T-helper 17 cell (primary cell): ENCODE measurements around the gene FANCC. TPM values are rescaled to one million over a fixed set of nuclear protein-coding genes. Genes with fewer than 3 reads are reported as not detected.

ENCODE experiments used
- ATAC-seq: fragments of 150-1000 bp; cut with Tn5 transposase; 2 replicates; pipeline ENCODE4 v1.10.0; 2021; ENCODE audit warnings: mild to moderate bottlenecking, moderate library complexity
- DNase-seq, 3 donors: peaks; one replicate each; pipeline versions ENCODE4 v3.0.0 to v3.0.0-alpha.2; 2020 to 2021
- H3K9me3 ChIP-seq: one replicate; pipeline ENCODE4 v1.7.0; 2013; ENCODE audit warnings: low read length, mild to moderate bottlenecking; ENCODE audit not compliant: control insufficient read depth, poor library complexity, severe bottlenecking
- H3K27ac Mint-ChIP-seq: one replicate; pipeline ENCODE4 v1.8.0; 2022; ENCODE audit warnings: mild to moderate bottlenecking, moderate library complexity, mixed read lengths
- H3K27me3 Mint-ChIP-seq: one replicate; pipeline ENCODE4 v1.8.0; 2022; ENCODE audit warnings: mixed read lengths
- H3K36me3 Mint-ChIP-seq: one replicate; pipeline ENCODE4 v1.8.0; 2022; ENCODE audit warnings: low read depth, mixed read lengths
- H3K4me1 Mint-ChIP-seq: one replicate; pipeline ENCODE4 v1.8.0; 2022; ENCODE audit warnings: mild to moderate bottlenecking, mixed read lengths
- H3K4me3 Mint-ChIP-seq: one replicate; pipeline ENCODE4 v1.8.0; 2022; ENCODE audit warnings: mild to moderate bottlenecking, moderate library complexity, mixed read lengths
- total RNA-seq, 4 donors: library from RNA in 2 of 4; stranded (reverse) in 2 of 4; gene quantifications; one replicate each; pipeline ENCODE4 v1.2.3 and lab custom pipeline; 2022 to 2026

FANCC gene
- total RNA-seq, 2 donors from 2014 or later, result 3.7 to 3.9 TPM

GRCh38 chr9:95147452-95148207, 169.9 kb downstream of the FANCC start:
- no peak for ATAC-seq
- DNase-seq, result no peak
- peaks cover 5% of the 10 kb centered on the region for H3K36me3 Mint-ChIP-seq
- no peak overlapping the region for H3K4me3 Mint-ChIP-seq
- peaks cover 4% of the 10 kb centered on the region for H3K4me1 Mint-ChIP-seq
- no peaks in the 10 kb centered on the region for H3K27me3 Mint-ChIP-seq
- no peaks in the 10 kb centered on the region for H3K9me3 ChIP-seq
- H3K27ac Mint-ChIP-seq, result no peak overlapping the region

GRCh38 chr9:95143591-95144561, 173.6 kb downstream of the FANCC start:
- DNase-seq (no peak), ATAC-seq (no peak)
- H3K9me3 ChIP-seq, result no peaks in the 10 kb centered on the region
- H3K4me3 Mint-ChIP-seq, result no peak overlapping the region
- peaks cover 2% of the 10 kb centered on the region for H3K36me3 Mint-ChIP-seq
- H3K27me3 Mint-ChIP-seq, result no peaks in the 10 kb centered on the region
- H3K4me1 Mint-ChIP-seq, result no peaks in the 10 kb centered on the region
- no peak overlapping the region for H3K27ac Mint-ChIP-seq

- Mint-ChIP-seq H3K36me3 (peaks cover 2% of the 10 kb centered on the region), H3K27me3 (no peaks in the 10 kb centered on the region), H3K4me3 (no peak overlapping the region), H3K27ac (no peak overlapping the region), H3K4me1 (no peaks in the 10 kb centered on the region)
- no peak for DNase-seq
- no peaks in the 10 kb centered on the region for H3K9me3 ChIP-seq
- no peak for ATAC-seq
Observed at GRCh38 chr9:95142728-95143127, 174.8 kb downstream of the FANCC start.

DNA sequence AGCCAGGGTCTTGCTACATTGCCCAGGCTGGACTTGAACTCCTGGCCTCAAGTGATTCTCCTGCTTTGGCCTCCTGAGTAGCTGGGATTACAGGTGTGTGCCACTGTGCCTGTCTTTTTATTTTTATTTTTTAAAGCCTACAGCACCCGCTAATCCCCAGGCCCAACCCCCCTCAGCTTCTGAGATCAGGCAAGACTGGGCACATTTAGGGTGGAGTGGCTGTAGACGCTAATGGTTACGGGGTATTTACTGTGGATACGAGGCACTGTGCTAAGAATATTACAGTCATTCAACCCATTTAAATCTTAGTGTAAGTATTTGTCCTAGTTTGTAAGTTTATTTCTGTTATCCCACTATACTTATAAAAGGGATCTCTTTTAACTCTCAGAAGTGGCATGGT, 175.2 kb downstream of the FANCC start:
- H3K9me3 ChIP-seq, result no peaks in the 10 kb centered on the region
- Mint-ChIP-seq H3K4me3 (no peak overlapping the region), H3K27ac (no peak overlapping the region), H3K27me3 (no peaks in the 10 kb centered on the region), H3K4me1 (no peaks in the 10 kb centered on the region), H3K36me3 (peaks cover 5% of the 10 kb centered on the region)
- no peak for DNase-seq
- ATAC-seq, result no peak

GRCh38 chr9:95140821-95141220, 176.7 kb downstream of the FANCC start:
- no peaks in the 10 kb centered on the region for H3K27me3 Mint-ChIP-seq
- no peak overlapping the region for H3K4me3 Mint-ChIP-seq
- peaks cover 5% of the 10 kb centered on the region for H3K36me3 Mint-ChIP-seq
- no peaks in the 10 kb centered on the region for H3K9me3 ChIP-seq
- no peak overlapping the region for H3K27ac Mint-ChIP-seq
- DNase-seq, result no peak
- ATAC-seq, result no peak
- H3K4me1 Mint-ChIP-seq, result no peaks in the 10 kb centered on the region

DNA sequence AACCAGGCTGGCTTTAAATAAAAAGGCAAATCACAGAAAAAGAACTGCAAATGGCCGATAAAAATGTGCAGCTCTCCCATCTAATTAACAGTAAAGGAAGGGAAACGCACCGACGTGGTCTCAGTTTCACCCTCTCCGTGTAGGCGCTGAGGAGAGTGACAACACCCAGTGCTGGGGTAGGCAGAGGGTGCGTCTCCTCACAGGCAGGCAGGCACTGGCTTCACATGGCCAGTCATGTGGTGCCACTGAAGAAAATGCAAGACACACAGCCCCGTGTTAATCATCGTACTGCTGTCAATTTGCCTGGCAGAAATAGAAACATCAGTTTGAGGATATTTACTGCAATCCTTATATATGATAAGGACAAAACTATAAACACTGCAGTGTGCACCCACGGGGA, 178.4 kb downstream of the FANCC start:
- no peaks in the 10 kb centered on the region for H3K4me1 Mint-ChIP-seq

GRCh38 chr9:95138474-95138873, 179.0 kb downstream of the FANCC start:
- Mint-ChIP-seq H3K27ac (no peak overlapping the region), H3K4me3 (no peak overlapping the region), H3K27me3 (no peaks in the 10 kb centered on the region), H3K36me3 (peaks cover 8% of the 10 kb centered on the region), H3K4me1 (no peaks in the 10 kb centered on the region)
- ATAC-seq (no peak), DNase-seq (no peak)
- no peaks in the 10 kb centered on the region for H3K9me3 ChIP-seq

More for the DNA sequence above, 178.4 kb downstream of the FANCC start:
- DNase-seq (no peak), ATAC-seq (no peak)
- Mint-ChIP-seq H3K36me3 (peaks cover 6% of the 10 kb centered on the region), H3K4me3 (no peak overlapping the region), H3K27me3 (no peaks in the 10 kb centered on the region), H3K27ac (no peak overlapping the region)
- H3K9me3 ChIP-seq, result no peaks in the 10 kb centered on the region

DNA sequence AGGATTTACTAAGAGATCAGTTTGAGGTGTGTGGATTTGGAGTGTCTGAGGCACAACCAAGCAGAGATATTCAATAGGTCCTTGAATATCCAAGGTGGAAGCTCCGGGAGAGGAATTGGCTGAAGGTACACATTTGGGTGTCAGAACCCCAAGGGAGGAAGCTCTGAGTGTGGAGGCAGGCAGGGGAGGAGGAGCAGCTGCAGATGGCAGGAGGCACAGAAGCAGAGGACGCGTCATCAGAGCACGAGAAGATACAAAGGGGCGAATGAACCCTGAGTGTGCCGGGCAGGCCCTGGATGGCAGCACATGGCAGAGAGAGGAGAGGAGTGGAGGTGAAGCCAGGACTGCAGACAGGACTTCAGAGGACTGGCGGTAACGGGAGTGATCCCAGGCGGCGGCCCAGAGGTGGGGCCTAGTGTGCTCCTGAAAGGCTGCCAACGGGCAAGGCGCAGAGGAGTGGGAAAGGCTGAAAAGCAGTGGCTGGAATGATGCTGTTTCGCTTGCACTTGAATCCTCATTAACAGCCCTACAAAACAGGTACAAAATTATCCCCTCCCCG, 179.8 kb downstream of the FANCC start:
- DNase-seq (no peak), ATAC-seq (no peak)
- no peaks in the 10 kb centered on the region for H3K27me3 Mint-ChIP-seq
- no peaks in the 10 kb centered on the region for H3K9me3 ChIP-seq
- H3K4me3 Mint-ChIP-seq, result no peak overlapping the region
- H3K4me1 Mint-ChIP-seq, result no peaks in the 10 kb centered on the region
- H3K27ac Mint-ChIP-seq, result no peak overlapping the region
- H3K36me3 Mint-ChIP-seq, result peaks cover 8% of the 10 kb centered on the region

DNA sequence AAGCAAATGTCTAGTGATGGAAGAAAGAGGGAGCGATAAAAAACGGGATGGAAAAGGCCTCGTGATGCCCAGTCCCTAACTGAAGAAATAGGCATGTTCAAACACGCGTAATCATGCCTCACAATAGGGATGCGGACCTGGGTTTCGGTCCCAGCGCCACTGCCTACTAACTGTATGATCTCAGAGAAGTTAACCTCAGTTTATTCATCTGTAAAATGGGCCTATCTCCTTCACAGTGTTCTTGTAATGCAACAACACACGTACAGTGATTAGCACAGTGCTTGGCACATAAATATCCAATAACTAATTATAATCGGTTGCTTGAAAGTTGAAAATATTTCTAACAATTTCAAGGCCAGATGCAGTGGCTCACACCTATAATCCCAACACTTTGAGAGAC, 181.8 kb downstream of the FANCC start:
- DNase-seq (no peak), ATAC-seq (no peak)
- Mint-ChIP-seq H3K27me3 (no peaks in the 10 kb centered on the region), H3K4me3 (no peak overlapping the region), H3K27ac (no peak overlapping the region), H3K36me3 (peaks cover 8% of the 10 kb centered on the region), H3K4me1 (peaks cover 3% of the 10 kb centered on the region)
- no peaks in the 10 kb centered on the region for H3K9me3 ChIP-seq

GRCh38 chr9:95134457-95134881, 183.0 kb downstream of the FANCC start:
- H3K9me3 ChIP-seq, result no peaks in the 10 kb centered on the region
- H3K27ac Mint-ChIP-seq, result no peak overlapping the region
- peaks cover 4% of the 10 kb centered on the region for H3K27me3 Mint-ChIP-seq
- H3K4me3 Mint-ChIP-seq, result no peak overlapping the region
- no peak for DNase-seq
- H3K4me1 Mint-ChIP-seq, result peaks cover 3% of the 10 kb centered on the region
- peaks cover 8% of the 10 kb centered on the region for H3K36me3 Mint-ChIP-seq
- no peak for ATAC-seq

DNA sequence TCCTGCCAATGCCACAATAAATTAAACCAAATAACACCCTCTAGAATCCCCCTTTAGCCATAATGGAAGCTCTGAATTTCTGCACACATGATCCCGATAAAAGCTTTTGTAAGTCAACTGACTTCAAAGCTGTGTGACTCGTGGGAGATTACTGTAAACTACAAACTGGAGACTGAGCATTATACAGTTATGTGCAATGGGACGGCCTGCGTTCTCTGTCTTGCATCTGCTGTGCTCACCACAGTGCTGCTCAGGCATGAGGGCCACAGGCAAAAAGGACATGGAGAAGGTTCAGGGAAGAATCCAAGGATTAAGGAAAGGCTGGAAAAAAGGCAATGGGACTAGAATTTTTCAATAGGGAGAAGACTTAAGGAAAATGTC, 184.2 kb downstream of the FANCC start:
- Mint-ChIP-seq H3K4me3 (no peak overlapping the region), H3K36me3 (peaks cover 8% of the 10 kb centered on the region), H3K4me1 (peaks cover 3% of the 10 kb centered on the region), H3K27me3 (peaks cover 4% of the 10 kb centered on the region), H3K27ac (no peak overlapping the region)
- ATAC-seq (no peak), DNase-seq (no peak)
- H3K9me3 ChIP-seq, result no peaks in the 10 kb centered on the region

DNA sequence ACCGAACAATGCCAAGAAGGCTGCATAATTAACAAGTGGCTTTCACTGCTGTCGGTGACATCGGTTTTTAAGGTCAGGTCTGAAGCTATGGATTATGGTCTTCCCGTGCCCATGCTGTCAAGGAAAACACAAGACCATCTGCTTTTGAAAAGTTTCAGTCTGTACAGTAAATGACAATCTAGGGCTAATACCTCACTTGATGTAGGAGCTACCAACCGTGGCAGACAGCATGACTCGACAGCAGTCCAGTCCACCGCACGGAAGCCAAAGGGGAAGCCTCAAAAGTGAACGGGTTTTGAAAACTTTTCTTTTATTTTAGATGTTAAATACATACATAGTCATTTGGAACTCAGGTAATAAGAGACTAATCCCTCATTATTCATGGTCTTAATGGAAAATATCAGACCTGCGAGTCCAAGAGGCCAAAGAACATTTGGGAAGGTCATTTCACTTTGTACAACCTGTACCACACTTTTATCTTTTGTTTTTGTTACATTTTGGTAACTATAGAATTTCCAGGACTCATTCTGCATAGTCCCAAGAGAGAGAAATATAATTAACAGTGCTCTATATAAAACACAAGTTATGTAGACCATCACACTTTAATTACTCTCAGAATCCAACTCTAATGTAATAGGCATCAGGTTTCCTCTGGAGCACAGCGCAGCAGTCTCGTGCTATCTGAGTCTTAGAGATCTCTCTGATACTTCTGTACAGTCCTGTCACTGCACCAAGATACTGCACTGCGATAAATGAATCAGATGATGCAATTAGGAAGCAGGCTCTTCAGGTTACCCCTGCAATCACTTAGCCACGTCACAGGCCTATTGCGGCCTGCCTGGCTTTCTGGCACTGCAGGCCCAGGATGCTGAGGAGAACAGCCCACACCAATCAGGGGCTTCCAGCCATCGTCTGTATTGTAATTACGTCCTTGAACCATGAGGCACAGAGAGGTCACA, 184.9 kb downstream of the FANCC start:
- H3K36me3 Mint-ChIP-seq, result peaks cover 7% of the 10 kb centered on the region
- peaks cover 4% of the 10 kb centered on the region for H3K27me3 Mint-ChIP-seq
- peaks cover 3% of the 10 kb centered on the region for H3K4me1 Mint-ChIP-seq
- no peak overlapping the region for H3K4me3 Mint-ChIP-seq
- H3K27ac Mint-ChIP-seq, result no peak overlapping the region
- no peak for DNase-seq
- no peaks in the 10 kb centered on the region for H3K9me3 ChIP-seq
- ATAC-seq, result no peak
